COLO668 (cell line): ENCODE results near the gene SEMA4D.

Experiments used
- DNase-seq: peaks from one replicate; lab custom pipeline; 2025; ENCODE audit not compliant: unreplicated experiment; lab: John Stamatoyannopoulos, UW

Gene SEMA4D

DNA sequence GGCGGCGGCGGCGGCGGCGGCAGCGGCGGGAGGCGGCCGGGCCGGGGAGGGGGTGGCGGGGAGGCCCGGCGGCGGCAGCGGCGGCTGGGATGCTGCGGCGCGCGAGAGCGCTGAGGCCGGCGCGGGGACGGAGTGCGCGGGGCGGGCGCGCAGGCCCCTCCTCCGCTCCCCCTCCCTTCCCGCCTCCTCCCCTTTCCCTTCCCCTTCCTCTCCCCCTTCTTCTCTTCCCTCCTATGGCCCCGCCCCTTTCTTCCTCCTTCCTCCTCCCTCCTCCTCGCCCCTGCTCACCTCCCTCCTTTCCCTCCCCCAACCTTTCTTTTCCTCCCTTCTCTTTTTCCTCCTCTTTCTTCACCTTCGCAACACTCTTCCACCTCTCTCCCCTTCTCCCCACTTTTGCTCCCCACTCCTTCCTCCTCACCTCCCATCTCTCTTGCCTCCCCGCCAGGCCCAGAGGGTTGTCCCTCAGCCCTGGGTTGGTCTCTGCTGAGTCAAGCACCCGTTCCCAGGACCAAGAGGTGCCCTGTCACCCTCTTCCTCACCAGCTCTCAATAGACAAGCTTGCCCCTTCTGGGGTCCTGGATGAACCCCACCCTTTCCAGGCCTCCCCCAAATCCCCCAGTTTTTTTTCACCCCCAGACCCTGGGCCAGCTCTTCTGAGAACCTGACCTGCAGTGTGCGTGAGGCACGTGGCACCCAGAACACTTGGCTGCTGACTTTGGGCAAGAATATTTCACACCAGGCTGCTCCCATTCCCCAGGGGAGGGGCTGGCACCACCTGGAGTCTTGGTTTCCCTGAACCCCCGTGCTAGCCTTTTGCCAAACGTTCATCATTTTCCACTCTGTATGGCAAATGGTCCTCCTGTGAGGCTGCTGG is at the start of gene SEMA4D:
SEMA4D (minus strand) TSS at position 136 of the 874 bp plus-strand sequence. CDS start 92,657 bp downstream, outside the sequence.
- peak; percentile 71 for DNase-seq

DNA sequence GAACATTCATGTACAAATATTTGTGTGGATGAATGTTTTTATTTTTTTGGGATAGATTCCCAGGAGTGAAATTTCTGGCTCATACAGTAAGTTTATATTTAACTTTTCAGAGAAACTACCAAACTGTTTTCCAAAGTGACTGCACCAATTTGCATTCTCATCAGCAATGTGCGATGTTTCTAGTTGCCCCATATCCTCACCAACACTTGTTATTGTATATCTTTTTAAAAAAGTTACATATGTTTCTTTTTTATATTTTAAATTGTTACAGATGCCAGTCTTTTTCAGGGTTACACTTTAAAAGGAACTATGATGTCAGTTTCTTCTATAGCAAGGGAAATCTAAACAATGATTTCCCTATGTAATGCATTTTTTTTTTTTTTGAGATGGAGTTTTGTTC is 49.1 kb upstream of the SEMA4D start:
- no peak for DNase-seq

- DNase-seq = peak; percentile 61
These were observed 46.4 kb upstream of the SEMA4D start for GRCh38 chr9:89544279-89544661.

DNA sequence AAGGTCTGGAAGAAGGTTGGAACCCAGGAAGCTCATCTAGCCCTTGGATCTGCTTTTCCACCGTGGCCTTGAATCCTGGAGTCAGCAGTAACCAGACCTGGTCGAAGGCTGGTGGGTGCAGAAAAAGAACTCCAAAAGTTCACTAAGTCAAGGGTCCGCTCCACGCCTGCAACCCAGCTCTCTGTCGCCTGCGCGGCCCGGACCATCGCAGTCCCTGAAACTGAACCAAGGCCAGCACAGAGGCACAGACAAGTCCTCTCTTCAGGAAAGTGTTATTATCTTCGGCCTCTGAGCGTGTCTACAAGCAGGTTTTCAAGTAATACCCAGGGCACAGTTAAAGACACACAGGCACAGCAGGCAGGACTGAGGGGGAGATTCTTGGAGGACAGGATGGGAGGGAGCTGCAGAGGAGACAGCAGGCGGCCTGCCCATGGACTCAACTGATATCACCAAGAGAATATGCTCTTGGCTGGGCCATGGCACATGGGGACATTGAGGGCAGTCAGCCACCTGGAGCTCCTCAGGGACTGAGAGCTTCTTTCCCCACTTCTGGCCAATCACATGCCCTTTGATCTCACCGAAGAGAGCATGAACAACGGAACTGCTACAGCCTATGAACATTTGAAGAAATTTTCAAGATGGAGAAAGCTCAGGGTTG is 45.8 kb upstream of the SEMA4D start:
- no peak for DNase-seq

GRCh38 chr9:89543111-89543510 is 45.2 kb upstream of the SEMA4D start:
- DNase-seq = no peak

GRCh38 chr9:89542401-89543021 is 44.6 kb upstream of the SEMA4D start:
- peak; percentile 75 for DNase-seq

DNA sequence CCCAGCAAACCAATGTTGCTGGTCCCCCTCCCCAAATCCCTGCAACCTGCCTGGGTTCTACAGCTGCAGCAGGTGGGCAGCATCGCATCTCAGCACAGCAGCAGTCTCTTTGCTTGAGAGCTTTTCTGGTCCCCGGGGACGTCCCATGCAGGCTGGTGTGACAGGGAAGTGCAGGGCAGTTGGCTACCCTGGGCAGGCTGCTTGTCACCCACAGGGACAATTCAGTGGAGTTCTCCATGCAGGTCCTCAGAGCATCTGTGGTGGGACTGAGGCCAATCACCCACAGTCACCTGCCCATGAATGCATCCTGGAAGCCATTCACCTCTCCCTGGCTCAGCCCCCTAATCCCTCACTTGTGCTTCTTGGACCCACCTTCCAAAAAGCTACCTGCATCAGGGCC is 43.9 kb upstream of the SEMA4D start:
- DNase-seq = no peak

- DNase-seq = no peak
These were observed 41.5 kb upstream of the SEMA4D start for GRCh38 chr9:89539374-89539773.

DNA sequence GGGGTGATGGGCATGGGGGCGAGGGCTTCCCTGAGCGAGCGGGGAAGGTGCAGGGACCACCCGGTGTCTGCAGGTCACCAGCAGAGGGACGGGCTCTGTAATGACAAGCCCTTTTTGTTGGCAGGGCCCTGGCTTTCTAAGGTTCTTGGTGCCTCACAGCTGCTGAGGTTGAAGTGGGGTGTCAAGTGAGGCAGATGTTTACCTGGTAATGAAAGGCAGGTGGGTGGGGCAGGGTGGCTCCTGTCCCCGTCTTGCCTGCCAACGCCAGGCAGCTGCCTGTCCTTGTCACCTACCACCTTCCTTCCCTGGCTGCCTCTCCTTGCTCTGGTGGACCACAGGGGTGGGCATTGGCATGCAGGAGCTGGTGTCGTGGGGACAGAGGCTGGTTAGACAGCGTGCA is 41.0 kb upstream of the SEMA4D start:
- DNase-seq = peak; percentile 84

- no peak for DNase-seq
These were observed 39.3 kb upstream of the SEMA4D start for GRCh38 chr9:89537166-89537565.

DNA sequence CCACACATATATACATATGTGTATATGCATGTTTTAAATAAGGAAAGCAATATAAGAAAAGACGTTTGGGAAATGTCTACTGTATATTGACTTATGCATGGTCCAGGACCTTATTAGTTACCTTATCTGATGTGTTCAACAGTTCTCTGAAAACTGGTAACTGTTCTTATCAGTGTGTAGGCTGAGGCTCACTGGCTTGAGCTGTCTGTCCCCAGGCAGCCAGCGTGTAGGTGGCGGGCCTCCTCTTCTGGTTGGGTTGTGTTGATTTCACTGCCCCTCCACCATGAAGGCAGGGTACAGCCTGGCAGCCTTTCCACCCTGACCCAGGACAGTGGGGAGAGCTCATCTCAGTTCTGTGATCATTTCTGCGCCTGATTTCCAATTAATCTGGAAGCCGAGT is 38.7 kb upstream of the SEMA4D start:
- no peak for DNase-seq

DNA sequence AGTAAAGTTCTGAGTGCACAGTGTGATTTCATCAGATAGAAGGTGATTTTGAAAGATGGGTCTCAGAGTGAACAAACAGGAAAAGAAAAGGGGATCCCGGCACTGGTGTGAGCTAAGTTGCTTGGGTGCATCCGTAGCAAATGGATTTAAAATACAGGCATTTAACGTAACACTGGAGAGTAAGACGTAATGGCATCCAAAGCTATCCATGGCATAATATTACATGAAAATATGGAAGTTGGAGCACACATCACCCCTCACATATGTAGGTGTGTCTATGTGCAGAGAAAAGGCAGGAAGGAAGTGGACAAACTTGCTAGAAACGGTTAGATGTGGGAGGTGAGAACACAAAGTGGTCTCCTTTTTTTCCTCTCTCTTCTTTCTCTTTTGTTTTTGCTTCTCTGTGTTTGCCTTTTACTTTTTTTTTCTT is 38.2 kb upstream of the SEMA4D start:
- DNase-seq = no peak

GRCh38 chr9:89535461-89535860 is 37.5 kb upstream of the SEMA4D start:
- DNase-seq = no peak

- peak; percentile 27 for DNase-seq
These were observed 36.8 kb upstream of the SEMA4D start for GRCh38 chr9:89534515-89535287.

DNA sequence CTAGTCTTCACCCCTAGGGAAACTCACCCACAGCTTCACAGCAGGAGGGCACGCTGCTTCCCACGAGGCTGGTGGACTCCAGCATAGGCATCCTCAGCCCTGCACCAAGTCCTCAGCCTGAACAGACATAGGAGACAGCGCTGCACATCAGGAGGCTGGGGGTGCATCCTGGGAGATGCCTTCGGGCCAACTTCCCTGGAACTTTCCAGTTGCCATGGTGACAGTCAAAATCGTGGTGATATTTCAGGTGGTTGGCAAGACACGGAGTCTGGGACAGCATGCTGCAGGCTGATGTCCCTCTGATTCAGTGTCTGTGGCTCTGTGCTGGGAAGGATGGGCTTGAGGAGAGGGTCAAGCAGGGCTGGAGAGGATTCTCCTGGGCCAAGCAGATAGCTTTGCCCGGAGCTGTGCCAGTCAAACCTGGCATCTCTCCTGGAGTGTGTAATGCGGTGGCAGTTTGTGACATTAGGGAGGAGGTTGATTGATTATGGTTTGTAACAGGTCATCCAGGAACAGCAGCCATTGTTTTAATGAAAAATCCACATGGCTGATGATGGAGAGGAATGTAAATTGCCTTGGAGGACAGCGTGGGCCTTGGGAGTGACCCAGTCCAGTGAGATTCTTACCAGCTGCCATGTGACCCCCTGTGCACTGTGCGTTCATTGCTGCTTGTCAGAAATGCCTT is 35.6 kb upstream of the SEMA4D start:
- no peak for DNase-seq

- DNase-seq = no peak
These were observed 35.0 kb upstream of the SEMA4D start for GRCh38 chr9:89532944-89533343.

DNA sequence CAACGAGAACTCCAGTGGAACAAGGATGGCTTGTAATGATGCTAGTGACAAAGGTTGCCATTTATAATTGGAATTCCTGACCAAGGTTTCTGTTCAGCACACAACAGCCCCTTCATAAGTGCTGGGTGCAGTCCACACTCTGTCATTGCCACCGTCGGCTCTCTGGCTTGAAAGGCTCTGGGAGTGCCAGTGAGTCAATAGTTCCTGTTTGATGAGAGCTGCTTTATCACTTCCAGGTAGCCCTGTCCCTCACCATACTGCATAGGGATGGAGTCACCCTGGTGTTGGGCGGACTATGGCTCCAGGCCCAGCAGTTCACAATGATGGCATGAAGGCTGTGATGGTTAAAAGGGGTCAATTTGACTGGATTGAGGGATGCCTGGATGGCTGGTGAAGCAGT is 34.6 kb upstream of the SEMA4D start:
- DNase-seq = peak; percentile 18

GRCh38 chr9:89531766-89532165 is 33.9 kb upstream of the SEMA4D start:
- DNase-seq = no peak

GRCh38 chr9:89530726-89531125 is 32.8 kb upstream of the SEMA4D start:
- no peak for DNase-seq

DNA sequence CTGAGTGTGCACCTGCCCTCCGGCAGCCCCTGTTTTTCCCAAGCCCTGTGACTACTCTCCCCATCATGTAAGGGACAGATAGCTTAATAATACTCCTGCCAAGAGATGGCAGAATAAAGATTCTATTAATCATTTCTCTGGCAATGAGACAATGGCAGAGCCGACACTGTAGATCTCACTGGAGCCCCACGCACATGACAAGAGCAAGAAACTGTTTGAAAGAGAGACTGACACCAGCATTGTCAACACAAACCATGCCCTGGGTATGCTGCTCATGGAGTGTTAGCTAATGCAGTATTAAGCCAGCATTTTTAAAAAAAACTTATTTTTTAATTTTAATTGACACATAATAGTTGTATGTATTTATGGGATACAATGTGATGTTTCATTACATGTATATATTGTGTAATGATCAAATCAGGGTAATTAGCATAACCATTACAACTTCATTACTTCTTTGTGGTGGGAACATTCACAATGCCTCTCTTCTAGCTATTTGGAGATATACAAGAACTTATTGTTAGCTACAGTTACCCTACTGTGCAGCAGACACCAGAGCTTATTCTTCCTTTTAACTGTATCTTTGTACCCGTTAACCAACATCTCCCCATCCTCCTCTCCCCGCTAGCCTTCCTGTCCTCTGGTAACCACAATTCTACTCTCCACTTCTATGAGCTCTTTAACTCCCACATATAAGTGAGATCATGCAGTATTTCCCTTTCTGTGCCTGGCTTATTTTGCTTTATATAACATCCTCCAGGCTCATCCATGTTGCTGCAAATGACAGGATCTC is 31.5 kb upstream of the SEMA4D start:
- no peak for DNase-seq
